HG03139 (cell line): Measurements from ENCODE around the gene PGRMC1.
A peak's percentile ranks its signal among the peaks of the same experiment; 100 is the strongest.
"Not testable (repeated sequence)": the region's sequence is repeated elsewhere in the genome, so short reads cannot be mapped to it uniquely, and the experiment has no call there.

Experiments
- ATAC-seq: cut with Tn5 transposase; IDR thresholded peaks from one replicate; pipeline ENCODE4 v1.9.1; 2021; ENCODE audit not compliant: unreplicated experiment

Gene PGRMC1

GRCh38 chrX:119231936-119232445 lies 4.1 kb upstream of the PGRMC1 start:
- ATAC-seq: no peak

GRCh38 chrX:119235051-119235511 lies 1.0 kb upstream of the PGRMC1 start:
- ATAC-seq: no peak

DNA sequence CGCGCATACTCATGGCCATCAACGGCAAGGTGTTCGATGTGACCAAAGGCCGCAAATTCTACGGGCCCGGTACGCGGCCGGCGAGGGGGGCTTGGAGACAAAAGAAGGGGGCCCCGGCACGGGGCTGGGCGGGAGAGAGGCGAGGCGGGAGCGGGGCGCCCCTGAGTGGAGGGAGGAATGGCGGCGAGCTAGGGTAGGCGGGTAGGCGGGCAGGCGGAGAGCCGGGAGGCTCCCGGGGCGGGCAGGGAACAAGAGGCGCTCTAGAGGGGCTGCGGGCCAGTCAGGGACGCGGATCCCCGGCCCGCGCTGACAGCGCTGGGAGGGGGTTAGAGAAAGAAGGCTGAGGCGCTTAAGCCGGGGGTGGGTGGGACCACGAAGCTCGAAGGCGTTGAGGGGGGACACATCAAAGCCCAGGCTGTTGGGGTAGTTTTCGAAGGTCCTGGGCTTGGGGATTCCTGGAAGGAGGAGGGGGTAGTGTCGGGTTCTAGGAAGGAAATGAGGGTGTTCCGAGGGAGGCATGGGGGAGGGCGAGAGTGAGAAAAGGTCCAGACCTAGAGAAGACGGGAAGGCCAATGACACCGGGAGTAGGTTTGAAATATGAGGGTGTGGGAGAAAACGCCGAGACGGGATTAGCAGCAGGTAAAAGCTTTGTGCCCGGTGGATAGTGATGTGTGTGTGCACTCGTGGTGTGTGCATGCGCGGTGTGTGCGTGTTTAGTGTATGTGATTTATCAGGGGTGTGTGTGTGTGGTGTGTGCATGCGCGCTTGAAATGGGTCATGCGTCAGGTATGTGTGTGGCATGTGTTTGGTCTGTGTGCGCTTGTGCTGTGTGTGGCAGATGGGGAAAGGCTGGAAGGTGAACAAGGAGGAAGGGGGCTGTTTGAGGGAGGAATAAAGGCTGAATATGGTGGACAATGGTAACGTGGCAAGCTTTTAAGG lies 807 bp downstream of the PGRMC1 start:
- ATAC-seq: peak; percentile 19

GRCh38 chrX:119237562-119237942 lies 1.5 kb downstream of the PGRMC1 start:
- no peak for ATAC-seq

GRCh38 chrX:119238557-119238956 lies 2.5 kb downstream of the PGRMC1 start:
- ATAC-seq: no peak

DNA sequence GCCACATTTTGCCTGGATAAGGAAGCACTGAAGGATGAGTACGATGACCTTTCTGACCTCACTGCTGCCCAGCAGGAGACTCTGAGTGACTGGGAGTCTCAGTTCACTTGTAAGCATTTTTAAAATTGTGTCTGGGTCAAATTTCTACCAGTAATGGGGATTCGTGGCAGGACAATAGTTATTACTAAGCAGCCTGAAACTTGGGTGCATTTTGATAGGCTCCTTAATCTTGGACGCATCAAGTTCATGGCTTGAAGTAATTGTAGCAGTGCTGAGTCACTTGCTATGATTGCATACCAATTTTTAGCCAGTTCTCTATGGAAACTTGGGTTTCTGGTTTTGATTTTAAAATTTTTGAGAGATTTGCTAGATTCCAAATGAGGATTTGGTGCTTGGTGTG lies 4.3 kb downstream of the PGRMC1 start:
- ATAC-seq: no peak

GRCh38 chrX:119247702-119248101 lies 11.6 kb downstream of the PGRMC1 start:
- no peak for ATAC-seq

DNA sequence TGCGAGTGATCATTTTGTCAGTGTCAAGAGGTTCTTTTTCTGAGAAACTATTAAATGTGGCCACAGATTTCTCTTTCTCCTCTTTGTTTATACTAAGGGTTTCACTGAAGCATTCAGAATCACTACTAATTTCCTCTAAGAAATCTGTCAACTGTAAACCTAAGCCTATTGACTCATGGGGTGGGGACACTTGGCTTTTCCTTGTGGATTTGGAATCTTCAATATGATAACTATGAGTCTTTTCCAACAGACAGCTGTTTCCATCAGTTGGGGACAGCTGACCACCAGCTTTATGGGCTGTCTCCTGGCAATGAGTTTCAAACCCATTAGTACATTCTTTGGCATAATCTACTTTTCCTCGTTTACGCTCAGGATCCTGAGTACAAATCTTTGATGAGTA lies 13.8 kb downstream of the PGRMC1 start:
- ATAC-seq: no peak

GRCh38 chrX:119251386-119251785 lies 15.3 kb downstream of the PGRMC1 start:
- ATAC-seq: no peak

- ATAC-seq: no peak
Measured at GRCh38 chrX:119252716-119253115, 16.6 kb downstream of the PGRMC1 start.

DNA sequence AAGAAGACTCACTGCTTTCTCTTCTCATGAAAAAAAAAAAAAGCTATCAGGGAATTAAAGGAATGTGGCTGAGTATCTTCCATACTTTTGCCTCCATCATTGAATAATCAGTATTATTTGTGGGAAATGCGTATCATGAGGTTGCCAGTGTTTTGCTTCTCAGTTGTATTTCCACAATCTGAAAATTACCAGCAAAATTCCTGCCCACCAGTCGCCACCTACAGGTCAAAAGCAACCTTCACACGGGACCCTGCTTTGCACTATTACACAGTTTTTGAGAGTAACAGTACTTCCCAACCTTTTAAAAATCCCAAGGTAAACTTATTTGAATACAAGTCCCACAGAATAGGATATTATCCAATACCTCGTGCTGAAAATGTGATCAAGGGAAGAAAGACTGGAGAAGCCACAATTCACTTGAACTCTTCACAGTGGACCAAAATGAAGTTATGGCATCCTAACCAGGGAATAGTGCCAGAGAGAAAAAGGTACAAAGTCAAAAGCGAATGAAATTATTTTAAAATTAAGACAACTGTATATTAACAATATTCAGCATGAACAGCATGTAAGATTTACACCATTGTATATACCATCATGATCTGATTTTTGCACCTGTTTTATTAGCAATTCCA lies 30.4 kb downstream of the PGRMC1 start:
- no peak for ATAC-seq

DNA sequence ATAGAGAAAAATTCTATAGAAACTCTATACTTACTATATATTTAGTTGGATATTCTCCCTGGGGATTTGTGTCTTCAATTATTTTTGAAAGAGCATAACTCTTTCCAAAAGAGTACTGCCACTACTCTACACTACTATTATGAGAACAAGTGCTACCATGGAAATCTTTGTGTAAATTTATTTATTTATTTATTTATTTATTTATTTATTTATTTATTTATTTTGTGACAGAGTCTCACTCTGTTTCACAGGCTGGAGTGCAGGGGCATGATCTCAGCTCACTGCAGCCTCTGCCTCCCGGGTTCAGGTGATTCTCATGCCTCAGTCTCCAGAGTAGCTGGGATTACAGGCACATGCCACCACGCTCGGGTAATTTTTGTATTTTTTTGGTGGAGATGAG lies 31.0 kb downstream of the PGRMC1 start:
- ATAC-seq: not testable (repeated sequence)

DNA sequence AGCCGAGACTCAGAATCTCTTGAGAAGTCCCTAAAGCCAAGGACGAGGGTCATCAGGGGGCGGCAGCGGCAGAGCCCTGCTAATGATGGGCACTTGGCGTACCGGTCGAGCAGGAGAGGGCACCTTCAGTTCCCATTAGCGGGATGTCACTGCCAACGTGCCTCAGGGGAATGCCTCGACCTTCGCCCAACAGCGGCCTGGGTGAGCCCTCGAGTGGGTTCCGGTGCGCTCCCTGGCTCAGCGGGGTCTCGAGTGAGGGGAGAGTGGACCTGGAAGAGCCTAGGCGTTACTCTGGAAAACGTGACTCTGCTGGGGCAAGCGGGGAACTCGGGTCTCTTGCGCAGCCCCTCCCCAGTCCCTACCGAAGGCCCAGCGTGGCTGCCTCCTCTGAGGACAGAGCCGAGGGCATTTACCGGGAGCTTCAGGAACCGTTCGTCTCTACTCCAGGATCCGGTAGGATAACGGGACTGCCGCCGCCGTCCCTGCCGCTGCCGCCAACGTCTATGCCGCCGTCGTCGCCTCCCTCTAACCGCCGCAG lies 36.9 kb downstream of the PGRMC1 start:
- ATAC-seq: no peak

- ATAC-seq: no peak
Measured at GRCh38 chrX:119273420-119274192, 37.5 kb downstream of the PGRMC1 start.

DNA sequence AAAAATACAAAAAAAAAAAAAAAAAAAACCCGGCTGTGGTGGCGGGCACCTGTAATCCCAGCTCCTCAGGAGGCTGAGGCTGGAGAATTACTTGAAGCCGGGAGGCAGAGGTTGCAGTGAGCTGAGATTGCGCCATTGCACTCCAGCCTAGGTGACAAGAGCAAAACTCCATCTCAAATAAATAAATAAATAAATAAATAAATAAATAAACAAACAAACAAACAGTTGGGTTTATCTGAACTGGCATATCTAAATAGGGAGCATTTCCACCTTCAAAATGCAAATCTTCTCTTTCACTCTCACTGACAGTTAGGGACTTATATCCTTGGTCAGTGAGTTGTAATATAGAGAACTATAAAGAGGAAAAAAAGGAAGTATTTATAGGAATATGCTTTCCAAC lies 46.3 kb downstream of the PGRMC1 start:
- not testable (repeated sequence) for ATAC-seq

GRCh38 chrX:119288890-119289393 lies 52.9 kb downstream of the PGRMC1 start:
- no peak for ATAC-seq

- no peak for ATAC-seq
Measured at GRCh38 chrX:119290476-119290875, 54.4 kb downstream of the PGRMC1 start.

- not testable (repeated sequence) for ATAC-seq
Measured at GRCh38 chrX:119291246-119291645, 55.2 kb downstream of the PGRMC1 start.

- no peak for ATAC-seq
Measured at GRCh38 chrX:119292445-119292844, 56.4 kb downstream of the PGRMC1 start.
